B cell (primary cell): ENCODE measurements around the gene RREB1. TPM values are rescaled to one million over a fixed set of nuclear protein-coding genes. Genes with fewer than 3 reads are reported as not detected.

Experiments
- ATAC-seq: fragments of 200-7000 bp; cut with Tn5 transposase; one replicate; pipeline ENCODE4 v1.10.0; 2021; ENCODE audit warnings: low read depth, mild to moderate bottlenecking, moderate number of reproducible peaks, moderate library complexity
- CTCF ChIA-PET: fragments of 350-600 bp; sonication (Branson Sonifier 250); formaldehyde crosslinking; loops from one replicate; lab custom pipeline; 2021; ENCODE audit warnings: antibody characterized with exemption, inconsistent platforms; lab: Charles Lee
- POLR2A ChIA-PET: fragments of 350-600 bp; sonication (Branson Sonifier 250); formaldehyde crosslinking; loops from one replicate; lab custom pipeline; 2021; ENCODE audit warnings: antibody characterized with exemption; lab: Charles Lee
- DNase-seq: peaks from one replicate; pipeline ENCODE4 v3.0.0; 2013
- H2AFZ ChIP-seq: 2 replicates; pipeline ENCODE4 v1.6.1; 2012; ENCODE audit warnings: mild to moderate bottlenecking, low read depth, low read length; ENCODE audit not compliant: insufficient read depth, poor library complexity, severe bottlenecking
- H3K27ac ChIP-seq, 2 donors: 1 replicate in 1 of 2; 2 replicates in 1 of 2; pipeline ENCODE4 v1.5.1; 2012 to 2013; ENCODE audit warnings: low read length in 2 of 2, mild to moderate bottlenecking in 2 of 2, moderate library complexity in 1 of 2
- H3K27me3 ChIP-seq, 4 experiments: fragments of 200-600 bp in 1 of 4; sonication (generic) in 1 of 4; replicated peaks in 1 of 4; 1 replicate in 2 of 4; 2 replicates in 2 of 4; pipeline versions ENCODE4 v1.6.1 to v1.7.0; 2013 to 2016; ENCODE audit warnings: low read length in 3 of 4, mild to moderate bottlenecking in 2 of 4, mixed read lengths in 1 of 4, moderate library complexity in 1 of 4; ENCODE audit not compliant: insufficient read depth in 4 of 4, control insufficient read depth in 3 of 4; ENCODE audit errors: control extremely low read depth in 1 of 4
- H3K36me3 ChIP-seq, 2 experiments: replicated peaks in 1 of 2; 1 replicate in 1 of 2; 2 replicates in 1 of 2; pipeline versions ENCODE4 v1.6.1 to v1.7.1; 2013; ENCODE audit warnings: low read length in 1 of 2; ENCODE audit not compliant: insufficient read depth in 2 of 2, control insufficient read depth in 1 of 2; ENCODE audit errors: control extremely low read depth in 1 of 2, extremely low read depth in 1 of 2
- H3K4me1 ChIP-seq, 2 donors: fragments of 200-600 bp in 1 of 2; sonication (generic) in 1 of 2; 1 replicate in 1 of 2; 2 replicates in 1 of 2; pipeline versions ENCODE4 v1.5.1 to v1.6.1; 2013 to 2017; ENCODE audit warnings: low read length in 2 of 2; ENCODE audit not compliant: control insufficient read depth in 2 of 2, insufficient read depth in 2 of 2
- H3K4me2 ChIP-seq: replicated peaks from 2 replicates; pipeline ENCODE3; 2012; ENCODE audit warnings: mild to moderate bottlenecking, low read depth, low read length; ENCODE audit not compliant: poor library complexity, severe bottlenecking
- H3K4me3 ChIP-seq, 5 experiments: fragments of 200-600 bp in 1 of 5; sonication (generic) in 1 of 5; 1 replicate in 3 of 5; 2 replicates in 2 of 5; pipeline versions ENCODE4 v1.5.1 to v1.7.0; 2011 to 2016; ENCODE audit warnings: low read length in 4 of 5, mild to moderate bottlenecking in 4 of 5, low read depth in 2 of 5, control low read depth in 1 of 5, moderate library complexity in 1 of 5; ENCODE audit not compliant: insufficient read depth in 1 of 5; ENCODE audit errors: control extremely low read depth in 1 of 5, extremely low read depth in 1 of 5
- H3K79me2 ChIP-seq: fragments of 200-600 bp; sonication (generic); one replicate; pipeline ENCODE4 v1.6.0; 2016; ENCODE audit warnings: low read length; ENCODE audit not compliant: control insufficient read depth, insufficient read depth
- H3K9ac ChIP-seq: fragments of 200-600 bp; sonication (generic); 2 replicates; pipeline ENCODE4 v1.6.1; 2017; ENCODE audit warnings: mild to moderate bottlenecking, low read length, moderate library complexity
- H3K9me3 ChIP-seq, 3 donors: one replicate each; pipeline versions ENCODE4 v1.6.1 to v1.7.1; 2013; ENCODE audit warnings: low read length in 2 of 3; ENCODE audit not compliant: control insufficient read depth in 2 of 3, insufficient read depth in 1 of 3; ENCODE audit errors: control extremely low read depth in 1 of 3
- H4K20me1 ChIP-seq: 2 replicates; pipeline ENCODE4 v1.6.0; 2012; ENCODE audit warnings: mild to moderate bottlenecking, low read length; ENCODE audit not compliant: insufficient read depth, control insufficient read depth, poor library complexity, severe bottlenecking
- H3K27ac Mint-ChIP-seq: one replicate; pipeline ENCODE4 v1.8.0; 2021; ENCODE audit warnings: mixed read lengths
- H3K27me3 Mint-ChIP-seq: one replicate; pipeline ENCODE4 v1.8.0; 2021; ENCODE audit warnings: mixed read lengths
- H3K4me1 Mint-ChIP-seq: one replicate; pipeline ENCODE4 v1.8.0; 2021; ENCODE audit warnings: mixed read lengths
- H3K4me3 Mint-ChIP-seq: one replicate; pipeline ENCODE4 v1.8.0; 2021; ENCODE audit warnings: mixed read lengths
- H3K9me3 Mint-ChIP-seq: one replicate; pipeline ENCODE4 v1.8.0; 2022; ENCODE audit warnings: mixed read lengths; ENCODE audit not compliant: insufficient read depth
- CTCF ChIP-seq: fragments of 200-600 bp; IDR thresholded peaks from one replicate; pipeline ENCODE4 v1.8.0; 2022; ENCODE audit warnings: antibody characterized with exemption, mild to moderate bottlenecking
- EZH2 ChIP-seq: IDR thresholded peaks from 2 replicates; pipeline ENCODE4 v1.6.1; 2012; ENCODE audit warnings: borderline replicate concordance, low read depth, mild to moderate bottlenecking, moderate library complexity, low read length; ENCODE audit not compliant: insufficient read depth, poor library complexity, severe bottlenecking
- WGBS: methylation state at CpG from one replicate; pipeline ENCODE4 v1.1.5; 2013; ENCODE audit warnings: missing lambda C conversion rate; ENCODE audit not compliant: insufficient coverage; 5-methylcytosine and 5-hydroxymethylcytosine counted together
- intact Hi-C: fragments of 100-400 bp; cut with micrococcal nuclease; formaldehyde crosslinking; loops from one replicate; pipeline ENCODE4 v1.10.0; 2022
- polyA plus RNA-seq: library from polyadenylated mRNA; depleted of rRNA; stranded (reverse); fragments of >200 nt; gene quantifications from 2 replicates; pipeline ENCODE4 v1.2.3, GENCODE V29; 2012
- total RNA-seq, 2 donors: library from RNA; stranded (reverse); fragments of 120-200 nt in 1 of 2; gene quantifications; 1 replicate in 1 of 2; 2 replicates in 1 of 2; pipeline versions ENCODE4 v1.2.3 to v1.2.4, GENCODE V29; 2013 to 2022

The RREB1 gene
- total and polyA plus RNA-seq, 2 donors (not counting 1 experiment from before 2014, with no cell fraction given) = 10.4 to 58.6 TPM

GRCh38 chr6:7258231-7258763 lies 150.5 kb downstream of the RREB1 start:
- peaks cover 16% of the 10 kb centered on the region for H3K27me3 Mint-ChIP-seq
- H3K4me2 ChIP-seq = no peak overlapping the region
- H4K20me1 ChIP-seq = no peaks in the 10 kb centered on the region
- no peaks in the 10 kb centered on the region for H3K9me3 Mint-ChIP-seq
- 82% methylated on average over 9 of the region's 9 CpGs for WGBS
- H3K27me3 ChIP-seq = peaks cover 0 to 22% (median 1%) of the 10 kb centered on the region in 4 experiments
- no peak overlapping the region for H2AFZ ChIP-seq
- ATAC-seq (no peak), DNase-seq (no peak)
- no peak overlapping the region for H3K9ac ChIP-seq
- H3K4me1 Mint-ChIP-seq = peaks cover 33% of the 10 kb centered on the region
- ChIA-PET POLR2A (no interaction called here), CTCF (interaction anchor here (1.0 to 1.1 kb wide), 2 partner anchors 14 to 15 kb away, joined by 3 to 4 read pairs; no protein-coding TSS in a partner anchor)
- H3K4me3 Mint-ChIP-seq = no peak overlapping the region
- H3K9me3 ChIP-seq = peaks cover 0 to 18% (median 4%) of the 10 kb centered on the region in 3 donors
- no peaks in the 10 kb centered on the region for H3K36me3 ChIP-seq
- H3K4me1 ChIP-seq = peaks cover 16 to 18% of the 10 kb centered on the region in 2 donors
- H3K4me3 ChIP-seq = no peak overlapping the region
- H3K27ac Mint-ChIP-seq = no peak overlapping the region
- intact Hi-C loops = no loop called here
- no peaks in the 10 kb centered on the region for H3K79me2 ChIP-seq
- H3K27ac ChIP-seq = no peak overlapping the region
- TF ChIP-seq EZH2 (no peak), CTCF (no peak)

DNA sequence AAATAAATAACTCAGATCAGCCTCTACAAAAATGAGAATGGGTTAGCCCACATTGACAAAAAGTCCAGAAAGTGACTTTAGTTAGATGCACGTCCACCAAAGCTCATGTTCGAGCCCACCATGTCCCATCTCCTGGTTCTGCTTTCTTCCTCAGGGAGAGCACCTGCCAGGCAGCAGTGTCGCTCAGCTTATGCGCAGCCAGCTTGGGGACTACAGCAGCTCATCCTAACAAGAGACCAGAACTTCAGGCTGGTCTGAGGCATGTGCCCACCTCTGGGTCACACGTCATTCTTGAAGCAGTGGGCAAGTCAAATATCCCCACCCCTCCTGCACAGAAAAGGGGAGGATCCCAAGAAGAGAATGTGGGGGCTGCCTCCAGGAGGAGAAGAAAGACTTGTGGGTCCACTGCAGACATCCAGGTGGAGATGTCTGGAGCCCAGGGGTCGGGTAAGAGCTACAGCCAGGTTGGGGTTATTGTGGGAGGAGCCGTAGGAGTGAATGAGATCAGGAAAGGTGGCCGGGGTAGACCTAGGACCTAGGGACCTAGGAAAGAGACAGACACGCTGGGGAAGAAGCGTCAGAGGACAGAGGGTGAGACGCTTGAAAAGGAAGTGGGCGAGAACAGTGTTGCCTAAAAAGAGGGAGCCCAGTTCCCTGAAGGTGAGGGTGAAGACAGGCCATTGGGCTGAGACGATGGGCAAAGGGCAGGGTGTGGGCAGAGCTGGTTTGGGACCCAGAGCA lies 152.7 kb downstream of the RREB1 start:
- intact Hi-C loops = no loop called here
- DNase-seq (no peak), ATAC-seq (peak; percentile 15)
- peak overlapping the region; percentile 33 for H3K27ac Mint-ChIP-seq
- Histone ChIP-seq H3K9me3 (peaks cover 0 to 18% (median 4%) of the 10 kb centered on the region in 3 donors), H4K20me1 (no peaks in the 10 kb centered on the region), H3K9ac (peak overlapping the region; percentile 71), H3K27ac (no peak overlapping the region), H3K27me3 (peaks cover 0 to 22% (median 1%) of the 10 kb centered on the region in 4 experiments), H3K36me3 (no peaks in the 10 kb centered on the region), H2AFZ (peak overlapping the region; percentile 88), H3K79me2 (no peaks in the 10 kb centered on the region), H3K4me1 (peaks cover 16 to 18% of the 10 kb centered on the region in 2 donors), H3K4me2 (peak overlapping the region; percentile 98), H3K4me3 (peak overlapping the region; percentile 43 to 66 (median 60))
- peaks cover 32% of the 10 kb centered on the region for H3K4me1 Mint-ChIP-seq
- 56% methylated on average over 11 of the region's 13 CpGs for WGBS
- H3K27me3 Mint-ChIP-seq = peaks cover 16% of the 10 kb centered on the region
- no peak for TF ChIP-seq EZH2
- no peak for TF ChIP-seq CTCF
- no peaks in the 10 kb centered on the region for H3K9me3 Mint-ChIP-seq
- H3K4me3 Mint-ChIP-seq = peak overlapping the region; percentile 96
- POLR2A ChIA-PET = no interaction called here
- CTCF ChIA-PET = interaction anchor here (1.0 to 1.5 kb wide), 2 partner anchors 15 to 17 kb away, joined by 3 to 4 read pairs; no protein-coding TSS in a partner anchor
